ENCODE results near the gene CYP11A1.
A peak's percentile ranks its signal among the peaks of the same experiment; 100 is the strongest.

The CYP11A1 gene

GRCh38 chr15:74383695-74384565 is 16.5 kb upstream of the CYP11A1 start:
- no peak overlapping the region for H3K4me3 ChIP-seq (ENCODE audit: low read depth, low read length)
- no peak for TF ChIP-seq CTCF (IDR thresholded peaks at IDR 0.05; ENCODE audit: low read depth, low read length, missing control alignments)
- DNase-seq (ENCODE audit: low read depth): peak; percentile 90

GRCh38 chr15:74383286-74383685 is 15.8 kb upstream of the CYP11A1 start:
- no peak for TF ChIP-seq CTCF (IDR thresholded peaks at IDR 0.05; ENCODE audit: low read depth, low read length, missing control alignments)
- no peak overlapping the region for H3K4me3 ChIP-seq (ENCODE audit: low read depth, low read length)

DNA sequence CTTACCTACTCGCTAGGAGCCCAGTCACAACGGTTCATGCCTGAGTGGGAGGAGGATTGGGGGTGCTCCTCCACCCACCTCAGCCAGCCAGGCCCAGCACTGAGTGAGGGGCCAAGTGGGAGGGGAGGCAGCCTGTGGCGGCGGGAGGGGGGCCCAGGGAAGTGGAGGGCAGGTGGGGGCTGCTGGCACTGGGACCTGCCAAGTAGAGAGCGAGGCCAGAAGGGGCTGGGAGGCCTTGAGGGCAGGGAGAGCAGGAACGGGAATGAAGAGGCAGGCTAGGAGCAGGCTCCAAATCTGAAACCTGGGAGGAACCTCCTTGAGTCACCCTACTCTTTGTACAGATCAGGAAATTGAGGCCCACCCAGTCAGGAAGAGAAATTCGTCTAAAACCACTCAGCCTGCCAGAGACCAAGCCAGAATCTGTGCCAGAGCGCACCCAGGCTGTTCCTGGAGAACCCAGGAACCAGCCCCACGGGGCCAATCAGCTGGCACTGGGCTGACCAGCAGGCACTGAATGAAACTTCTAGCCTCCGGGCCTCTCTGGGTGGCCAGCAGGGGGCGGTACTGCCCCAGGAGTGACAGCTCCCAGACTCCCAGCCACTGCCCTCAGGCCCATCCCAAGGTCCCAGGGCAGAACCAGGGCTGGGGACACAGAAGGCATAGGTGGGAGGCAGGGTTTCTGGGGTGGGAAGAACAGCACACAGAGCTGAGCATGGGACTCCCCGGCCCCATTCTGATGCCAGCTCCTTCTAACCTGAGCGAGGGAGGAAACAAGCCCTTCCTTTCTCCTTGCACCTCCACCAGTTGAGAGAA is 14.8 kb upstream of the CYP11A1 start:
- DNase-seq (ENCODE audit: low read depth): no peak
- TF ChIP-seq CTCF (IDR thresholded peaks at IDR 0.05; ENCODE audit: low read depth, low read length, missing control alignments): peak; percentile 96
- no peak overlapping the region for H3K4me3 ChIP-seq (ENCODE audit: low read depth, low read length)

More at GRCh38 chr15:74383286-74383685, 15.8 kb upstream of the CYP11A1 start:
- no peak for DNase-seq (ENCODE audit: low read depth)

GRCh38 chr15:74381481-74381880 is 14.0 kb upstream of the CYP11A1 start:
- no peak for DNase-seq (ENCODE audit: low read depth)
- no peak for TF ChIP-seq CTCF (IDR thresholded peaks at IDR 0.05; ENCODE audit: low read depth, low read length, missing control alignments)
- no peak overlapping the region for H3K4me3 ChIP-seq (ENCODE audit: low read depth, low read length)

GRCh38 chr15:74381190-74381453 is 13.7 kb upstream of the CYP11A1 start:
- DNase-seq (ENCODE audit: low read depth): no peak
- TF ChIP-seq CTCF (IDR thresholded peaks at IDR 0.05; ENCODE audit: low read depth, low read length, missing control alignments): no peak
- no peak overlapping the region for H3K4me3 ChIP-seq (ENCODE audit: low read depth, low read length)

- H3K4me3 ChIP-seq (ENCODE audit: low read depth, low read length): no peak overlapping the region
- no peak for TF ChIP-seq CTCF (IDR thresholded peaks at IDR 0.05; ENCODE audit: low read depth, low read length, missing control alignments)
- no peak for DNase-seq (ENCODE audit: low read depth)
These were observed 13.1 kb upstream of the CYP11A1 start for GRCh38 chr15:74380361-74381189.
